Right atrium auricular region (tissue), 2 donors: ENCODE results near the gene LRP2. TPM values are rescaled to one million over a fixed set of nuclear protein-coding genes. Genes with fewer than 3 reads are reported as not detected.

Experiments
- DNase-seq: peaks from one replicate; pipeline ENCODE4 v3.0.0-alpha.2; 2019; ENCODE audit warnings: low spot score
- H3K27ac ChIP-seq, 2 donors: fragments of 200-600 bp; sonication (generic); 1 replicate in 1 of 2; 2 replicates in 1 of 2; pipeline ENCODE4 v1.5.1; 2016 to 2019
- H3K27me3 ChIP-seq, 2 donors: fragments of 200-600 bp; sonication (generic); one replicate each; pipeline versions ENCODE4 v1.5.1 to v1.6.0; 2017 to 2019
- H3K36me3 ChIP-seq: fragments of 200-600 bp; sonication (generic); one replicate; pipeline ENCODE4 v1.5.1; 2016
- H3K4me1 ChIP-seq, 2 donors: fragments of 200-600 bp; sonication (generic); one replicate each; pipeline versions ENCODE4 v1.5.1 to v1.6.0; 2017 to 2019
- H3K4me3 ChIP-seq, 2 donors: fragments of 200-600 bp; sonication (generic); 1 replicate in 1 of 2; 2 replicates in 1 of 2; pipeline ENCODE4 v1.5.1; 2017 to 2019; ENCODE audit warnings: mild to moderate bottlenecking in 1 of 2, moderate library complexity in 1 of 2
- H3K9me3 ChIP-seq, 2 donors: fragments of 200-600 bp; sonication (generic); one replicate each; pipeline ENCODE4 v1.5.1; 2019
- CTCF ChIP-seq, 2 donors: fragments of 200-600 bp; sonication (generic); IDR thresholded peaks; one replicate each; pipeline ENCODE4 v1.5.1; 2019; ENCODE audit warnings: antibody characterized with exemption in 2 of 2
- total RNA-seq, 2 donors: library from RNA; depleted of rRNA; stranded (reverse); fragments of >200 nt; gene quantifications; one replicate each; pipeline ENCODE4 v1.1.0, GENCODE V29; 2016

LRP2 gene
- total RNA-seq, 2 donors from 2014 or later, result 8.1 to 14.8 TPM

GRCh38 chr2:169358016-169358415 lies 4.3 kb downstream of the LRP2 start:
- no peak for DNase-seq
- no peak for TF ChIP-seq CTCF (IDR thresholded peaks at IDR 0.05)
- Histone ChIP-seq H3K4me3 (no peak overlapping the region), H3K27me3 (peaks cover 0 to 9% of the 10 kb centered on the region in 2 donors), H3K27ac (no peak overlapping the region), H3K9me3 (no peaks in the 10 kb centered on the region), H3K4me1 (peaks cover 0 to 16% of the 10 kb centered on the region in 2 donors), H3K36me3 (no peaks in the 10 kb centered on the region)

- no peaks in the 10 kb centered on the region for H3K27me3 ChIP-seq
- no peak for DNase-seq
- TF ChIP-seq CTCF (IDR thresholded peaks at IDR 0.05), result no peak
- H3K4me3 ChIP-seq, result no peak overlapping the region
- no peaks in the 10 kb centered on the region for H3K9me3 ChIP-seq
- H3K36me3 ChIP-seq, result no peaks in the 10 kb centered on the region
- no peaks in the 10 kb centered on the region for H3K4me1 ChIP-seq
- no peak overlapping the region for H3K27ac ChIP-seq
These were observed 8.1 kb downstream of the LRP2 start for GRCh38 chr2:169354244-169354643.

GRCh38 chr2:169351725-169352124 lies 10.6 kb downstream of the LRP2 start:
- TF ChIP-seq CTCF (IDR thresholded peaks at IDR 0.05), result no peak
- Histone ChIP-seq H3K27ac (no peak overlapping the region), H3K36me3 (no peaks in the 10 kb centered on the region), H3K4me1 (no peaks in the 10 kb centered on the region), H3K4me3 (no peak overlapping the region), H3K27me3 (no peaks in the 10 kb centered on the region), H3K9me3 (no peaks in the 10 kb centered on the region)
- no peak for DNase-seq

- Histone ChIP-seq H3K36me3 (no peaks in the 10 kb centered on the region), H3K27ac (no peak overlapping the region), H3K4me3 (no peak overlapping the region), H3K9me3 (no peaks in the 10 kb centered on the region), H3K4me1 (no peaks in the 10 kb centered on the region), H3K27me3 (no peaks in the 10 kb centered on the region)
- no peak for TF ChIP-seq CTCF (IDR thresholded peaks at IDR 0.05)
- DNase-seq, result no peak
These were observed 12.8 kb downstream of the LRP2 start for GRCh38 chr2:169349535-169349934.

GRCh38 chr2:169348321-169349024 lies 13.9 kb downstream of the LRP2 start:
- Histone ChIP-seq H3K4me1 (no peaks in the 10 kb centered on the region), H3K36me3 (no peaks in the 10 kb centered on the region), H3K9me3 (no peaks in the 10 kb centered on the region), H3K4me3 (no peak overlapping the region), H3K27me3 (no peaks in the 10 kb centered on the region), H3K27ac (no peak overlapping the region)
- DNase-seq, result no peak
- no peak for TF ChIP-seq CTCF (IDR thresholded peaks at IDR 0.05)
